GM12878 (cell line): Measurements from ENCODE around the gene ADCY1. TPM values are rescaled to one million over a fixed set of nuclear protein-coding genes. Genes with fewer than 3 reads are reported as not detected.
A peak's percentile ranks its signal among the peaks of the same experiment; 100 is the strongest.

ENCODE experiments used
- ATAC-seq: fragments of 200-7000 bp; cut with Tn5 transposase; 3 replicates; pipeline ENCODE4 v1.9.1; 2020; ENCODE audit warnings: mild to moderate bottlenecking, moderate library complexity
- BruUV-seq: library from RNA; stranded (reverse); fragments of 400-500 nt; replicated peaks from 2 replicates; lab custom pipeline; 2021; lab: Mats Ljungman, UMichigan
- CTCF ChIA-PET: fragments of 300-600 bp; sonication (Branson Sonifier 250); formaldehyde crosslinking; extraction: SDS; loops from one replicate; lab custom pipeline; 2021; ENCODE audit warnings: inconsistent platforms; lab: Yijun Ruan, JAX
- POLR2A ChIA-PET: fragments of 350-600 bp; formaldehyde crosslinking; extraction: SDS; loops from one replicate; lab custom pipeline; 2021; ENCODE audit warnings: inconsistent platforms; lab: Charles Lee
- RAD21 ChIA-PET: fragments of 300-600 bp; sonication (Branson Sonifier 250); formaldehyde crosslinking; loops from one replicate; lab custom pipeline; 2023; ENCODE audit warnings: antibody characterized with exemption; ENCODE audit not compliant: unreplicated experiment; lab: Charles Lee
- SMC1A ChIA-PET: fragments of 300-600 bp; sonication (Branson Sonifier 250); formaldehyde crosslinking; loops from one replicate; lab custom pipeline; 2023; ENCODE audit not compliant: unreplicated experiment, uncharacterized antibody; lab: Charles Lee
- DNase-seq: peaks from one replicate; pipeline ENCODE4 v3.0.0-alpha.2; 2011; ENCODE audit warnings: low read depth, low spot score
- FAIRE-seq: peaks from 3 replicates; lab custom pipeline; 2011; peaks lifted over from hg19 to GRCh38; lab: Jason Lieb, UNC
- H2AFZ ChIP-seq: 2 replicates; pipeline ENCODE4 v1.6.0; 2011; ENCODE audit warnings: low read depth, low read length, control low read depth; ENCODE audit not compliant: control insufficient read depth
- H3K27ac ChIP-seq: 2 replicates; pipeline ENCODE4 v1.5.1; 2011; ENCODE audit warnings: control low read depth; ENCODE audit not compliant: control insufficient read depth, insufficient read depth
- H3K27me3 ChIP-seq, 2 experiments: replicated peaks in 1 of 2; 2 replicates each; pipeline versions ENCODE4 v1.6.0 to v1.6.1; 2011; ENCODE audit warnings: low read length in 1 of 2; ENCODE audit not compliant: control insufficient read depth in 2 of 2, insufficient read depth in 2 of 2
- H3K36me3 ChIP-seq, 2 experiments: 2 replicates each; pipeline ENCODE4 v1.5.1; 2011; ENCODE audit warnings: low read length in 1 of 2; ENCODE audit not compliant: control insufficient read depth in 2 of 2, insufficient read depth in 2 of 2
- H3K4me1 ChIP-seq: 2 replicates; pipeline ENCODE4 v1.6.1; 2011; ENCODE audit warnings: mild to moderate bottlenecking, low read length, moderate library complexity, mixed read lengths; ENCODE audit not compliant: control insufficient read depth, insufficient read depth
- H3K4me2 ChIP-seq: 2 replicates; pipeline ENCODE4 v1.6.0; 2011; ENCODE audit warnings: control low read depth; ENCODE audit not compliant: control insufficient read depth, insufficient read depth
- H3K4me3 ChIP-seq: fragments of 200-600 bp; sonication (generic); 2 replicates; pipeline ENCODE4 v1.5.1; 2016
- H3K79me2 ChIP-seq: 2 replicates; pipeline ENCODE4 v1.6.0; 2011; ENCODE audit warnings: low read length; ENCODE audit not compliant: control insufficient read depth, insufficient read depth
- H3K9ac ChIP-seq: 2 replicates; pipeline ENCODE4 v1.8.0; 2011; ENCODE audit warnings: low read length, control low read depth, mixed read lengths; ENCODE audit not compliant: control insufficient read depth, insufficient read depth
- H3K9me3 ChIP-seq: replicated peaks from 3 replicates; pipeline ENCODE4 v1.5.1; 2011; ENCODE audit warnings: mild to moderate bottlenecking, low read length; ENCODE audit not compliant: control insufficient read depth, insufficient read depth
- H4K20me1 ChIP-seq: 2 replicates; pipeline ENCODE4 v1.6.0; 2011; ENCODE audit not compliant: control insufficient read depth, insufficient read depth
- GABPA ChIP-seq: IDR thresholded peaks from 2 replicates; pipeline ENCODE4 v1.6.1; 2014; ENCODE audit warnings: antibody characterized with exemption, low read depth, mild to moderate bottlenecking, inconsistent platforms
- HDAC6 ChIP-seq: fragments of 200-600 bp; sonication (generic); IDR thresholded peaks from one replicate; pipeline ENCODE4 v1.8.0; 2017; ENCODE audit warnings: antibody characterized with exemption; ENCODE audit not compliant: unreplicated experiment
- NFYB ChIP-seq: IDR thresholded peaks from 2 replicates; pipeline ENCODE4 v1.6.1; 2011; ENCODE audit warnings: low read depth, mild to moderate bottlenecking, low read length, improper control_type of control experiment, moderate library complexity; ENCODE audit not compliant: insufficient read depth
- NR2C2 ChIP-seq: IDR thresholded peaks from 2 replicates; pipeline ENCODE4 v1.6.1; 2011; ENCODE audit warnings: borderline replicate concordance, low read depth; ENCODE audit not compliant: control insufficient read depth, insufficient read length
- SUZ12 ChIP-seq: fragments of 200-600 bp; sonication (generic); IDR thresholded peaks from one replicate; pipeline ENCODE4 v1.6.1; 2018; ENCODE audit warnings: antibody characterized with exemption, mild to moderate bottlenecking; ENCODE audit not compliant: unreplicated experiment
- USF1 ChIP-seq: IDR thresholded peaks from 2 replicates; pipeline ENCODE4 v1.6.1; 2011; ENCODE audit warnings: borderline replicate concordance, low read depth, mild to moderate bottlenecking, moderate library complexity, mixed read lengths, low read length; ENCODE audit not compliant: insufficient read depth; ENCODE audit errors: extremely low read length
- YY1 ChIP-seq: IDR thresholded peaks from 2 replicates; pipeline ENCODE4 v1.6.1; 2011; ENCODE audit warnings: low read depth, mild to moderate bottlenecking, low read length
- ZZZ3 ChIP-seq: IDR thresholded peaks from 2 replicates; pipeline ENCODE4 v1.6.1; 2011; ENCODE audit warnings: low read depth; ENCODE audit not compliant: control insufficient read depth, insufficient read length
- WGBS: methylation state at CpG from one replicate; pipeline ENCODE4 v1.1.6; 2016; ENCODE audit warnings: low lambda C conversion rate; ENCODE audit not compliant: insufficient replicate concordance, insufficient coverage; ENCODE audit errors: missing lambda C conversion rate; 5-methylcytosine and 5-hydroxymethylcytosine counted together
- in situ Hi-C: fragments of 300-500 bp; cut with MboI; formaldehyde crosslinking; loops from 9 replicates; pipeline ENCODE4 v1.14.3; 2018; ENCODE audit warnings: mixed read lengths
- intact Hi-C: fragments of 100-400 bp; cut with micrococcal nuclease; formaldehyde crosslinking; loops from one replicate; pipeline ENCODE4 v1.14.2; 2022; ENCODE audit not compliant: unreplicated experiment
- polyA plus RNA-seq, 11 experiments: library from polyadenylated mRNA; depleted of rRNA in 4 of 11; unstranded in 6 of 11; stranded (reverse) in 5 of 11; fragments of >200 nt; fragmentation: Nextera tagmentation in 4 of 11; fragmentation: Illumina TruSeq in 1 of 11; extraction: Ambion mirVana in 4 of 11; extraction: Trizol in 1 of 11; gene quantifications; 1 replicate in 1 of 11; 2 replicates in 10 of 11; pipeline versions ENCODE4 v1.2.1 to v1.2.3, GENCODE V29; 2011 to 2016; ENCODE audit warnings: inconsistent platforms in 2 of 11, missing spikeins in 2 of 11, low read depth in 1 of 11
- total RNA-seq, 4 experiments: library from RNA; depleted of rRNA in 3 of 4; stranded (reverse); fragments of >200 nt in 3 of 4; fragmentation: Illumina TruSeq in 1 of 4; extraction: Trizol in 1 of 4; gene quantifications; 2 replicates each; pipeline versions ENCODE4 v1.2.1 to v1.2.3, GENCODE V29; 2013 to 2021

ADCY1 gene
- total and polyA plus RNA-seq, 10 of the 15 experiments (the other 5 are each of a cell fraction or from before 2014, with no cell fraction given) = 0.13 to 1.4 (median 0.45) TPM; not detected in 1

- Histone ChIP-seq H3K9ac (no peak overlapping the region), H3K27me3 (peaks cover 6 to 14% of the 10 kb centered on the region in 2 experiments), H4K20me1 (no peaks in the 10 kb centered on the region), H3K36me3 (no peaks in the 10 kb centered on the region), H3K27ac (no peak overlapping the region), H3K9me3 (no peaks in the 10 kb centered on the region), H3K4me2 (peak overlapping the region; percentile 50; the same call in 1 of the 2 replicates), H3K79me2 (no peaks in the 10 kb centered on the region), H3K4me3 (no peak overlapping the region), H2AFZ (no peak overlapping the region), H3K4me1 (no peaks in the 10 kb centered on the region)
- POLR2A ChIA-PET = no interaction called here
- no TSS peak for BruUV-seq
- in situ Hi-C loops = no loop called here
- TF ChIP-seq HDAC6 = peak; percentile 72
- no peak for TF ChIP-seq GABPA
- TF ChIP-seq SUZ12 = peak; percentile 68
- no peak for TF ChIP-seq NFYB
- TF ChIP-seq ZZZ3 = no peak
- no peak for TF ChIP-seq YY1
- no peak for TF ChIP-seq USF1
- TF ChIP-seq NR2C2 = no peak
- intact Hi-C loops = no loop called here
- peak; percentile 58; the same call in 2 of the 3 replicates for ATAC-seq
- RAD21 ChIA-PET = no interaction called here
- CTCF ChIA-PET = no interaction called here
- WGBS = 12% methylated on average over 47 of the region's 72 CpGs
- DNase-seq = no peak
- no peak for FAIRE-seq
- SMC1A ChIA-PET = interaction anchor here (0.7 kb wide), 1 partner anchor 23 kb away, joined by 3 read pairs; no protein-coding TSS in a partner anchor
Observed at GRCh38 chr7:45574669-45575500, 717 bp downstream of the ADCY1 start.
